KMS-11 (cell line): ENCODE results near the gene TGFBI.

Experiments used
- H2AFZ ChIP-seq: fragments of 200-600 bp; sonication (generic); 2 replicates; pipeline ENCODE4 v1.6.1; 2016; ENCODE audit warnings: antibody characterized with exemption, mixed run types, low read depth
- H3K27ac ChIP-seq: fragments of 200-600 bp; sonication (generic); 2 replicates; pipeline ENCODE4 v1.6.1; 2016; ENCODE audit warnings: mild to moderate bottlenecking, mixed run types
- H3K27me3 ChIP-seq: fragments of 200-600 bp; sonication (generic); 2 replicates; pipeline ENCODE4 v1.6.1; 2017; ENCODE audit warnings: mild to moderate bottlenecking, low read depth, mixed run types, moderate library complexity; ENCODE audit not compliant: insufficient read depth
- H3K36me3 ChIP-seq: fragments of 200-600 bp; sonication (generic); 2 replicates; pipeline ENCODE4 v1.6.1; 2017; ENCODE audit warnings: mild to moderate bottlenecking, mixed run types; ENCODE audit not compliant: insufficient read depth
- H3K4me1 ChIP-seq: fragments of 200-600 bp; sonication (generic); 2 replicates; pipeline ENCODE4 v1.6.1; 2016; ENCODE audit warnings: mild to moderate bottlenecking, low read depth, mixed run types; ENCODE audit not compliant: poor library complexity, severe bottlenecking
- H3K4me2 ChIP-seq: fragments of 200-600 bp; sonication (generic); 2 replicates; pipeline ENCODE4 v1.7.0; 2016; ENCODE audit warnings: mild to moderate bottlenecking, mixed run types
- H3K4me3 ChIP-seq: fragments of 200-600 bp; sonication (generic); IDR thresholded peaks from 2 replicates; pipeline ENCODE4 v1.6.1; 2017; ENCODE audit warnings: low read depth, low read length, mixed read lengths; ENCODE audit not compliant: insufficient read depth
- H3K79me2 ChIP-seq: fragments of 200-600 bp; sonication (generic); 2 replicates; pipeline ENCODE4 v1.6.1; 2016; ENCODE audit warnings: low read depth, mixed run types; ENCODE audit not compliant: insufficient read depth
- H3K9ac ChIP-seq: fragments of 200-600 bp; sonication (generic); 2 replicates; pipeline ENCODE4 v1.6.1; 2016; ENCODE audit warnings: mild to moderate bottlenecking, mixed run types
- H4K20me1 ChIP-seq: fragments of 200-600 bp; sonication (generic); 2 replicates; pipeline ENCODE4 v1.6.1; 2016; ENCODE audit warnings: mild to moderate bottlenecking, mixed run types; ENCODE audit not compliant: insufficient read depth
- CTCF ChIP-seq: fragments of 200-600 bp; sonication (generic); conservative IDR thresholded peaks from 2 replicates; pipeline ENCODE4 v1.6.1; 2017; ENCODE audit warnings: low read depth, mild to moderate bottlenecking, antibody characterized with exemption, low read length, moderate library complexity, mixed read lengths

TGFBI gene

GRCh38 chr5:136087961-136088871 lies 59.4 kb downstream of the TGFBI start:
- Histone ChIP-seq H3K4me2 (no peak overlapping the region), H3K36me3 (no peaks in the 10 kb centered on the region), H3K27ac (no peak overlapping the region), H3K9ac (no peak overlapping the region), H3K79me2 (no peaks in the 10 kb centered on the region), H2AFZ (no peak overlapping the region), H4K20me1 (no peaks in the 10 kb centered on the region), H3K4me3 (no peak overlapping the region), H3K27me3 (no peaks in the 10 kb centered on the region), H3K4me1 (no peaks in the 10 kb centered on the region)
- TF ChIP-seq CTCF = no peak

GRCh38 chr5:136089791-136090190 lies 61.0 kb downstream of the TGFBI start:
- no peak overlapping the region for H3K4me3 ChIP-seq
- no peak overlapping the region for H3K9ac ChIP-seq
- H3K4me2 ChIP-seq = no peak overlapping the region
- no peak overlapping the region for H3K27ac ChIP-seq
- no peaks in the 10 kb centered on the region for H3K27me3 ChIP-seq
- no peaks in the 10 kb centered on the region for H3K79me2 ChIP-seq
- H2AFZ ChIP-seq = no peak overlapping the region
- no peak for TF ChIP-seq CTCF
- H3K36me3 ChIP-seq = no peaks in the 10 kb centered on the region
- H4K20me1 ChIP-seq = no peaks in the 10 kb centered on the region
- H3K4me1 ChIP-seq = no peaks in the 10 kb centered on the region

GRCh38 chr5:136090319-136090718 lies 61.5 kb downstream of the TGFBI start:
- no peak overlapping the region for H3K27ac ChIP-seq
- no peak for TF ChIP-seq CTCF
- H3K4me2 ChIP-seq = no peak overlapping the region
- no peaks in the 10 kb centered on the region for H3K4me1 ChIP-seq
- no peaks in the 10 kb centered on the region for H3K36me3 ChIP-seq
- no peak overlapping the region for H3K9ac ChIP-seq
- H2AFZ ChIP-seq = no peak overlapping the region
- H4K20me1 ChIP-seq = no peaks in the 10 kb centered on the region
- no peaks in the 10 kb centered on the region for H3K27me3 ChIP-seq
- H3K79me2 ChIP-seq = no peaks in the 10 kb centered on the region
- no peak overlapping the region for H3K4me3 ChIP-seq

GRCh38 chr5:136094189-136094912 lies 65.6 kb downstream of the TGFBI start:
- H3K4me2 ChIP-seq = no peak overlapping the region

More at GRCh38 chr5:136094189-136094912, 65.6 kb downstream of the TGFBI start:
- H3K9ac ChIP-seq = no peak overlapping the region
- H4K20me1 ChIP-seq = no peaks in the 10 kb centered on the region
- TF ChIP-seq CTCF = no peak
- no peak overlapping the region for H3K4me3 ChIP-seq
- no peaks in the 10 kb centered on the region for H3K27me3 ChIP-seq
- H2AFZ ChIP-seq = no peak overlapping the region
- H3K4me1 ChIP-seq = no peaks in the 10 kb centered on the region
- no peaks in the 10 kb centered on the region for H3K79me2 ChIP-seq
- H3K36me3 ChIP-seq = no peaks in the 10 kb centered on the region
- no peak overlapping the region for H3K27ac ChIP-seq
